HL-60 (cell line): ENCODE results near the gene HNRNPR.

Experiments
- DNase-seq, 2 experiments: peaks; one replicate each; pipeline ENCODE4 v3.0.0-alpha.2; 2010 to 2020; ENCODE audit warnings: low read depth in 1 of 2, low spot score in 1 of 2
- H3K27ac ChIP-seq: fragments of 250-450 bp; sonication (Bioruptor Pico); replicated peaks from 2 replicates; pipeline ENCODE4 v1.5.1; 2020; ENCODE audit warnings: mild to moderate bottlenecking, moderate library complexity
- H3K27me3 ChIP-seq: fragments of 250-450 bp; sonication (Bioruptor Pico); 2 replicates; pipeline ENCODE4 v1.5.1; 2021; ENCODE audit warnings: mild to moderate bottlenecking, moderate library complexity; ENCODE audit not compliant: insufficient read depth, poor library complexity, severe bottlenecking
- H3K4me3 ChIP-seq: replicated peaks from 2 replicates; pipeline ENCODE4 v1.5.1; 2011; ENCODE audit warnings: mild to moderate bottlenecking, control low read depth, low read length; ENCODE audit not compliant: insufficient read depth
- CTCF ChIP-seq: IDR thresholded peaks from one replicate; pipeline ENCODE4 v1.5.1; 2011; ENCODE audit warnings: low read length, control low read depth, inconsistent platforms; ENCODE audit not compliant: insufficient read depth
- GABPA ChIP-seq: IDR thresholded peaks from 2 replicates; pipeline ENCODE4 v1.6.1; 2012; ENCODE audit warnings: low read depth
- POLR2AphosphoS5 ChIP-seq: IDR thresholded peaks from 2 replicates; pipeline ENCODE4 v1.6.1; 2012; ENCODE audit warnings: low read depth
- REST ChIP-seq: IDR thresholded peaks from 2 replicates; pipeline ENCODE4 v1.6.1; 2012; ENCODE audit warnings: low read depth; ENCODE audit not compliant: insufficient replicate concordance
- SPI1 ChIP-seq: IDR thresholded peaks from 2 replicates; pipeline ENCODE4 v1.6.1; 2012; ENCODE audit warnings: low read depth, mild to moderate bottlenecking, borderline replicate concordance

Gene HNRNPR

GRCh38 chr1:23288201-23288600 is 55.9 kb downstream of the HNRNPR start:
- Histone ChIP-seq H3K27ac (no peak overlapping the region), H3K4me3 (no peak overlapping the region), H3K27me3 (no peaks in the 10 kb centered on the region)
- TF ChIP-seq GABPA (no peak), POLR2AphosphoS5 (no peak), SPI1 (no peak), REST (no peak), CTCF (no peak)
- no peak for DNase-seq

- TF ChIP-seq SPI1 = no peak
- no peak for TF ChIP-seq CTCF
- TF ChIP-seq GABPA = no peak
- TF ChIP-seq POLR2AphosphoS5 = no peak
- TF ChIP-seq REST = no peak
- DNase-seq = no peak
- Histone ChIP-seq H3K27ac (no peak overlapping the region), H3K27me3 (no peaks in the 10 kb centered on the region), H3K4me3 (no peak overlapping the region)
Observed at GRCh38 chr1:23286401-23286800, 57.7 kb downstream of the HNRNPR start.

- H3K27ac ChIP-seq = no peak overlapping the region
- TF ChIP-seq REST (no peak), CTCF (no peak), SPI1 (no peak), POLR2AphosphoS5 (no peak), GABPA (no peak)
- H3K4me3 ChIP-seq = no peak overlapping the region
- H3K27me3 ChIP-seq = no peaks in the 10 kb centered on the region
- DNase-seq = no peak
Observed at GRCh38 chr1:23283667-23284602, 60.1 kb downstream of the HNRNPR start.
